HG03520 (cell line): ENCODE data around the gene HM13.
A peak's percentile ranks its signal among the peaks of the same experiment; 100 is the strongest.
"Not testable (repeated sequence)": the region's sequence is repeated elsewhere in the genome, so short reads cannot be mapped to it uniquely, and the experiment has no call there.

Experiments used
- ATAC-seq: cut with Tn5 transposase; IDR thresholded peaks from one replicate; pipeline ENCODE4 v1.9.1; 2021; ENCODE audit warnings: mild to moderate bottlenecking, moderate library complexity; ENCODE audit not compliant: unreplicated experiment

HM13 gene

GRCh38 chr20:31497838-31498540 is 16.3 kb upstream of the HM13 start:
- ATAC-seq, result no peak

- ATAC-seq, result no peak
Observed at GRCh38 chr20:31500527-31500926, 13.7 kb upstream of the HM13 start.

GRCh38 chr20:31502884-31503673 is 11.2 kb upstream of the HM13 start:
- ATAC-seq, result peak; percentile 97

- no peak for ATAC-seq
Observed at GRCh38 chr20:31505903-31506302, 8.3 kb upstream of the HM13 start.

- ATAC-seq, result no peak
Observed at GRCh38 chr20:31508517-31509244, 5.6 kb upstream of the HM13 start.

- no peak for ATAC-seq
Observed at GRCh38 chr20:31515072-31515774, 981 bp downstream of the HM13 start.

GRCh38 chr20:31515775-31516107 is 1.5 kb downstream of the HM13 start:
- no peak for ATAC-seq

- no peak for ATAC-seq
Observed at GRCh38 chr20:31516166-31516565, 1.9 kb downstream of the HM13 start.

GRCh38 chr20:31516651-31517050 is 2.4 kb downstream of the HM13 start:
- ATAC-seq, result no peak

- ATAC-seq, result no peak
Observed at GRCh38 chr20:31517373-31517772, 3.1 kb downstream of the HM13 start.

GRCh38 chr20:31521267-31521666 is 7.0 kb downstream of the HM13 start:
- not testable (repeated sequence) for ATAC-seq

GRCh38 chr20:31522731-31523130 is 8.5 kb downstream of the HM13 start:
- ATAC-seq, result no peak

- ATAC-seq, result no peak
Observed at GRCh38 chr20:31523361-31524283, 9.4 kb downstream of the HM13 start.

- ATAC-seq, result no peak
Observed at GRCh38 chr20:31527266-31527665, 13.0 kb downstream of the HM13 start.

GRCh38 chr20:31535298-31535697 is 21.1 kb downstream of the HM13 start:
- no peak for ATAC-seq

GRCh38 chr20:31536575-31536974 is 22.3 kb downstream of the HM13 start:
- no peak for ATAC-seq

GRCh38 chr20:31537116-31537871 is 23.1 kb downstream of the HM13 start:
- ATAC-seq, result no peak

- ATAC-seq, result no peak
Observed at GRCh38 chr20:31537890-31538289, 23.6 kb downstream of the HM13 start.

GRCh38 chr20:31538326-31538725 is 24.1 kb downstream of the HM13 start:
- no peak for ATAC-seq
